HepG2 (cell line): ENCODE results near the gene PHF23. TPM values are rescaled to one million over a fixed set of nuclear protein-coding genes. Genes with fewer than 3 reads are reported as not detected.
A peak's percentile ranks its signal among the peaks of the same experiment; 100 is the strongest.

Experiments
- CENPT ChIP-seq: sonication (generic); formaldehyde crosslinking; IDR thresholded peaks from 2 replicates; pipeline ENCODE4 v1.8.0; 2022; ENCODE audit warnings: low read depth, mild to moderate bottlenecking, moderate library complexity, missing genetic modification reagents
- CREM ChIP-seq, 2 experiments: sonication (generic) in 1 of 2; formaldehyde crosslinking in 1 of 2; IDR thresholded peaks; 2 replicates each; pipeline versions ENCODE4 v1.4.0 to v1.6.1; 2016 to 2020; ENCODE audit warnings: antibody characterized with exemption in 1 of 2, mild to moderate bottlenecking in 1 of 2, missing genetic modification reagents in 1 of 2
- DMTF1 ChIP-seq: sonication (generic); formaldehyde crosslinking; IDR thresholded peaks from 2 replicates; pipeline ENCODE4 v1.4.0; 2020; ENCODE audit warnings: mild to moderate bottlenecking, missing genetic modification reagents
- HNRNPL ChIP-seq: fragments of 200-400 bp; formaldehyde crosslinking; IDR thresholded peaks from 2 replicates; pipeline ENCODE4 v1.6.1; 2017; ENCODE audit warnings: mild to moderate bottlenecking, low read depth, low read length
- KMT2A ChIP-seq: sonication (generic); formaldehyde crosslinking; IDR thresholded peaks from 2 replicates; pipeline ENCODE4 v1.4.0; 2020; ENCODE audit warnings: missing genetic modification reagents
- MIER2 ChIP-seq: IDR thresholded peaks from 2 replicates; pipeline ENCODE4 v1.6.1; 2016; ENCODE audit warnings: missing biosample characterization, missing genetic modification reagents
- MYPOP ChIP-seq: sonication (generic); formaldehyde crosslinking; IDR thresholded peaks from 2 replicates; pipeline ENCODE4 v1.8.1; 2023; ENCODE audit warnings: mild to moderate bottlenecking, moderate library complexity, missing genetic modification reagents
- NAIF1 ChIP-seq: sonication (generic); formaldehyde crosslinking; IDR thresholded peaks from 2 replicates; pipeline ENCODE4 v1.5.0; 2020; ENCODE audit warnings: mild to moderate bottlenecking, missing genetic modification reagents, borderline replicate concordance
- NFAT5 ChIP-seq: sonication (generic); formaldehyde crosslinking; IDR thresholded peaks from 2 replicates; pipeline ENCODE4 v1.4.0; 2020; ENCODE audit warnings: missing genetic modification reagents
- ZBTB25 ChIP-seq: IDR thresholded peaks from 2 replicates; pipeline ENCODE4 v1.6.1; 2018; ENCODE audit warnings: missing genetic modification reagents
- ZBTB38 ChIP-seq: sonication (generic); formaldehyde crosslinking; IDR thresholded peaks from 2 replicates; pipeline ENCODE4 v1.5.1; 2020; ENCODE audit warnings: mild to moderate bottlenecking, missing genetic modification reagents
- ZNF276 ChIP-seq: sonication (generic); formaldehyde crosslinking; IDR thresholded peaks from 2 replicates; pipeline ENCODE4 v1.4.0; 2020; ENCODE audit warnings: mild to moderate bottlenecking, low read depth, missing genetic modification reagents
- ZNF468 ChIP-seq: sonication (generic); formaldehyde crosslinking; IDR thresholded peaks from 2 replicates; pipeline ENCODE4 v1.8.0; 2022; ENCODE audit warnings: mild to moderate bottlenecking, moderate library complexity, missing genetic modification reagents
- ZNF619 ChIP-seq: sonication (generic); formaldehyde crosslinking; IDR thresholded peaks from 2 replicates; pipeline ENCODE4 v1.4.0; 2020; ENCODE audit warnings: mild to moderate bottlenecking, missing genetic modification reagents
- ZNF737 ChIP-seq: sonication (generic); formaldehyde crosslinking; IDR thresholded peaks from 2 replicates; pipeline ENCODE4 v1.5.0; 2020; ENCODE audit warnings: missing genetic modification reagents, mild to moderate bottlenecking, borderline replicate concordance
- ZNF75D ChIP-seq: sonication (generic); formaldehyde crosslinking; IDR thresholded peaks from 2 replicates; pipeline ENCODE4 v1.8.1; 2023; ENCODE audit warnings: missing genetic modification reagents, mild to moderate bottlenecking, borderline replicate concordance
- polyA plus RNA-seq, 8 experiments: library from polyadenylated mRNA; depleted of rRNA in 3 of 8; stranded (reverse) in 7 of 8; unstranded in 1 of 8; fragments of >200 nt; fragmentation: Illumina TruSeq in 4 of 8; extraction: Trizol in 4 of 8; gene quantifications; 2 replicates each; pipeline versions ENCODE4 v1.2.1 to v1.2.3, GENCODE V29; 2011 to 2016; ENCODE audit warnings: low read depth in 4 of 8, missing spikeins in 1 of 8, mixed read lengths in 1 of 8; ENCODE audit not compliant: insufficient read depth in 1 of 8
- total RNA-seq, 5 experiments: library from RNA; depleted of rRNA; stranded (reverse); fragments of >200 nt; fragmentation: Illumina TruSeq; extraction: Trizol; gene quantifications; 2 replicates each; pipeline ENCODE4 v1.2.3, GENCODE V29; 2016; ENCODE audit warnings: low read depth in 1 of 5

The PHF23 gene
- total and polyA plus RNA-seq, 2 of the 13 experiments (the other 11 are each of a cell fraction or from before 2014, with no cell fraction given), result 27.6 to 33.2 TPM

- TF ChIP-seq NAIF1 (CRISPR knock-in tag) (peak; percentile 89), ZNF737 (CRISPR knock-in tag) (no peak), ZNF75D (CRISPR knock-in tag) (no peak), ZNF468 (CRISPR knock-in tag) (no peak; the same call in 1 of the 2 replicates), CENPT (CRISPR knock-in tag) (no peak), MIER2 (CRISPR knock-in tag) (peak; percentile 66; the same call in 1 of the 2 replicates), MYPOP (peak; percentile 31; the same call in 1 of the 2 replicates), ZBTB25 (CRISPR knock-in tag) (peak; percentile 86), NFAT5 (peak; percentile 72; the same call in 1 of the 2 replicates), KMT2A (CRISPR knock-in tag) (peak; percentile 58; the same call in 1 of the 2 replicates), ZBTB38 (CRISPR knock-in tag) (peak; percentile 69), CREM (IDR thresholded peaks at IDR 0.05) (peak; percentile 21; the same call in 1 of the 2 replicates), CREM (CRISPR knock-in tag; IDR thresholded peaks at IDR 0.05) (no peak), ZNF619 (no peak), DMTF1 (CRISPR knock-in tag) (no peak), HNRNPL (0 out of 2 replicates have a peak, but pooled peaks have one; percentile 63), ZNF276 (CRISPR knock-in tag) (no peak)
Measured at GRCh38 chr17:7234083-7234951, 4.9 kb downstream of the PHF23 start, which contains the start of gene DVL2 (continued).
